GM18508 (cell line): ENCODE data around the gene ROMO1.
"Not testable (repeated sequence)": the region's sequence is repeated elsewhere in the genome, so short reads cannot be mapped to it uniquely, and the experiment has no call there.

Experiments
- ATAC-seq: cut with Tn5 transposase; IDR thresholded peaks from one replicate; pipeline ENCODE4 v1.9.1; 2021; ENCODE audit warnings: moderate number of reproducible peaks; ENCODE audit not compliant: insufficient read depth, unreplicated experiment

The ROMO1 gene

DNA sequence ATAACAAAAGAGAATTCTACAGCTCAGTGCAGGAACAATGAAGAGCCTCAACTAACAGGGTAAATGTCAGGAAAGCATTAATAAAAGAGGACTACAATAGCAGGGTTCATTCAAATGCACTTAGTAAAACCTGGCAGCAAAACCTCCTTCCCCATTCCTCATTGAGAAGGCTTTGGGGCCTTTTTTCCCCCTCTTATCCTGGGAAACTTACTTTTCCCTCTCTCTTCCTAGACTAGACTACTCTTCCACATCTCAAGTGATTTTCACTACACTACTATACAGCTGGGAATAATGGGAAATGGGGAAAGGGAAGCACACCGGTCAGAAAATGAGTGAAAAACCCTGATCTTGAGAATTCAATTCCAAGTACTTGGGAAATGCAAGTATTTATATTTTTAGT is 10.1 kb downstream of the ROMO1 start:
- ATAC-seq, result no peak

DNA sequence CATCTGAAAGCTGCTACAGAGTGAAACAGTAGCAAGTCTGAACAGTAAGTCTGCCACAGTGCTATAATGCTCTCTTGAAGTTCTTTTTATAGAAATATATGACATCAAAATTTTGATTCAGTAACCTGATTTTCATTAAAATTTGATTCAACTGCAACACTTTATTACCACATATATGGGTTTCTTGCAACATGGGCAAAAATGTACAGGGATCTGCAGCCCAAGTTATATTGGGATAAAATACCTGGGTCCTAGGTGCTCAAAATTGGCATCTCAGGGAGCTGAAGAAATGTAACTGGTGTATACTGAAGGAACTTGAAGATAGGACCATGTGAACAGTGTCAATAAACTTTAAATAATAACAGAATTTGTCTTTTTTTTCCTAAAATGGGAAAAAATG is 10.8 kb downstream of the ROMO1 start:
- no peak for ATAC-seq

DNA sequence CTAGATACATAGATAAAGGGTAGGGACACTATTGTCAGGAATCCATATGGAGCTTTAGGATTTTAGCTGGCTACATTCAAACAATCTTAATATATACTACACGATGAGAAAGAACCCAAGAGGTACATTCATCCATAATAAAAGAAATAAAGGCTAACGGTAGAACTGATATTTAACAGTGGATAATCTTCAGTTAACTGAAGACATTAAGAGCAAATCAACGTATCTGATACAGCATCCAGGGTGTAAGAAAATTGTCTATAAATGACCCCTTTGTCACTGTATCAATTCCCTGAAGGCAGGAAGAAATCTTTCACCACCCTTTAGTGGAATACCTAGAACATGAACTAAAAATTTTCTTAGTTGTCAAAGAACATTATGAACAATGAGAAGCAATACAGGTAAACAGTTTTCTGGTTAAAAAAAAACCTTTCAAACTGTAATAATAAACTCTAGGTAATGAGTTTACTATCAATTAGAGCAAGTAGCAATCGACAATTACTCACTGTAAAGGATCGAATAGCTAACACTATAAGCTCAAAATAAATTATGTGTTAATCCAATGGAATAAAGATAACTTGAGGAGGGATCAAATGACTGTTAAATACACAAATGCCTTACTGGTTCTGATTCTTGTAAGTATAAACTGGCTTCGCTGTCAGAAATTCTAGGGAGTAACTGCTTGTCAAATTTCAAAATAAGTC is 11.8 kb downstream of the ROMO1 start:
- no peak for ATAC-seq

DNA sequence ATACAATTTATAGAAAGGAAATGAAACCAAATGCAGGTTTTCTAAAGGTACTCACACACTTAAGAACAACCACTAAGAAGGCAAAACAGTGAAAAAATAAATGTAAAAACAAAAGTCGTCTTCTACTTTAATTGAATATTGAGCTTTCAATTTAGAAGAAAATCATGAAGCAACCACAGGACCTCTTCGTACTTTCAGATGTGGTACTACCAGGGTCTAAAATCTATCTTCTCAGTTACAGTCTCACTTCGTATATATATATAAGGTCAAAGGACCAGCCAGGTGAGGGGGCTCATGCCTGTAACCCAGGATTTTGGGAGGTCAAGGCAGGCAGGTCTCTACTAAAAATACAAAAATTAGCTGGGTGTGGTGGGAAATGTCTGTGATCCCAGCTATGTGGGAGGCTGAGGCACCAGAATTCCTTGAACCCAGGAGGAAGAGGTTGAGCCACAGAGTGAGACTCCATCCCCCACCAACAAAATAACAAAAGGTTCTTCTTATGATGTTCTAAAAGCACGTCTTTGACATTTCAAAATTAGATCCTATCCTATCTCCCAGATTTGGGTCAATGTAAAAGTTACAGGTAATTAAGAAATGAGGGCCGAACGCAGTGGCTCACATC is 12.5 kb downstream of the ROMO1 start:
- no peak for ATAC-seq

DNA sequence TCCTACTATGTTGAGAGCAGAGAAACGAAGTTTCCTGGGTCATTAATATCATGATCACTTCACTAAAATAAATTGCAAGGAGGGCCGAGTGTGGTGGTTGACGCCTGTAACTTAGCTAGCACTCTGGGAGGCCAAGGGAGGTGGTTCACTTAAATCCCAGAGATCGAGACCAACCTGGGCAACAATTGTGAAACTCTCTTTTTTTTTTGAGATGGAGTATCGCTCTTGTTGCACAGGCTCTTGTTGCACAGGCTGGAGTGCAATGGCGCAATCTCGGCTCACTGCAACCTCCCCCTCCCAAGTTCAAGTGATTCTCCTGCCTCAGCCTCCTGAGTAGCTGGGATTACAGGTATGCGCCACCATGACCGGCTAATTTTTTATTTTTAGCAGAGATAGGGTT is 13.9 kb downstream of the ROMO1 start:
- ATAC-seq, result not testable (repeated sequence)

DNA sequence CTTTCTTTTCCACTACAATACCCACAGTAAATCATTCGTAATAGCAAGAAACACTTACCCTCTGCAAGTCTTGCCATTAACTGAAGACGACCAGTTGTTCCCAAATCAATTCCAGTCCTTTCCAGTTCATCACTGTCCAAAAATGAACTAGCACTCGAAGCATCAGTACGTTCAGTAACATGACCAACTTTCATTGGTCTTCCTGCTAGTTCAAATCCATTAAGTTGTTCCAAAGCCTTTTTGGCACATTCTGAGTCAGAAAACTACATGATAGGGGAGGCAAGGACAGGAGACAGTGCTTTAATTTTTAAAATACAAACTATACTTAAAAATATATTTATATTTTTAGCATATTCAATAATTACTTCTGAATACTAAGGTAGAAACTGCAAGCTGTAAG is 14.9 kb downstream of the ROMO1 start:
- ATAC-seq, result no peak

DNA sequence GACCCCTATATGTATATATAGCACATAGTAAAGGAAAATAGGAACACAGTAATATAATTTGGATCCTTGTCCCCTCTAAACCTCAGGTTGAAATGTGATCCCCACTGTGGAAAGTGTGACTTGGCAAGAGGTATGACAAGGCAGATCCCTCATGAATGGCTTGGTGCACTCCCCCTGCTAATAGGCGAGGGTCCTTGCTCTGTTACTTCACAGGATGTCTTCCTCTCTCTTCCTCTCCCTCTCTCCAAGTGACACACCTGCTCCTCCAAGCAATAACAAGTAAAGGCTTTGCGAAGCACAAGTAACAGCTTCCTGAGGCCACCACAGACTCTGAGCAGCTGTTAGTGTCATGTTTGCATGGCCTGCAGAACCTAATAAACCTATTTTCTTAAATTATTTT is 16.4 kb downstream of the ROMO1 start:
- no peak for ATAC-seq

DNA sequence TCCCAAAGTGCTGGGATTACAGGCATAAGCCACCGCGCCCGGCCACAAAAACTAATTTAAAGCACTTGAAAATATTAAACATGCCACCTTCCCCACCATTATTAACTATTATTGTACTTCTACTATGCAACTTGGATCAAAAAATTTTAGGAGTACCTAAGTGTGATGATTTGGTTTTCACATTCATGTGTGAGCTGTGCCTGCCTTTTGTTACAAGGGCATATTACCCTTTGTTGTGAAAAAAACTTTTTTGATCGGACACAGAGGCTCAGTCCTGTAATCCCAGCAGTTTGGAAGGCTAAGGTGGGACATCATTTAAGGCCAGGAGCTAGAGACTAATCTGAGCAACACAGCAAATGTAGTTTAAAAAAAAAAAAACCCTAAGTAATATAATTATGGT is 17.1 kb downstream of the ROMO1 start:
- ATAC-seq, result no peak

DNA sequence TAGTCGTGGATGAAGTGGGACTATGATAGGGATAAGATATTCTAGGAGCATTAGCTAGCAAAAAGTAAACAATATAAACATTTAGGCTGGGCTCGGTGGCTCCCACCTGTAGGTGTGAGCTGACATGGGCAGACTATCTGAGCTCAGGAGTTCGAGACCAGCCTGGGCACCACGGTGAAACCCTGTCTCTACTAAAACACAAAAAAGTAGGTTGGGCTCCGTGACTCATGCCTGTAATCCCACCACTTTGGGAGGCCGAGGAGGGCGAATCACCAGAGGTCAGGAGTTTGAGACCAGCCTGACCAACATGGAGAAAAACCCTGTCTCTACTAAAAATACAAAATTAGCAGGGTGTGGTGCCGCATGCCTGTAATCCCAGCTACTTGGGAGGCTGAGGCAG is 19.1 kb downstream of the ROMO1 start:
- not testable (repeated sequence) for ATAC-seq

DNA sequence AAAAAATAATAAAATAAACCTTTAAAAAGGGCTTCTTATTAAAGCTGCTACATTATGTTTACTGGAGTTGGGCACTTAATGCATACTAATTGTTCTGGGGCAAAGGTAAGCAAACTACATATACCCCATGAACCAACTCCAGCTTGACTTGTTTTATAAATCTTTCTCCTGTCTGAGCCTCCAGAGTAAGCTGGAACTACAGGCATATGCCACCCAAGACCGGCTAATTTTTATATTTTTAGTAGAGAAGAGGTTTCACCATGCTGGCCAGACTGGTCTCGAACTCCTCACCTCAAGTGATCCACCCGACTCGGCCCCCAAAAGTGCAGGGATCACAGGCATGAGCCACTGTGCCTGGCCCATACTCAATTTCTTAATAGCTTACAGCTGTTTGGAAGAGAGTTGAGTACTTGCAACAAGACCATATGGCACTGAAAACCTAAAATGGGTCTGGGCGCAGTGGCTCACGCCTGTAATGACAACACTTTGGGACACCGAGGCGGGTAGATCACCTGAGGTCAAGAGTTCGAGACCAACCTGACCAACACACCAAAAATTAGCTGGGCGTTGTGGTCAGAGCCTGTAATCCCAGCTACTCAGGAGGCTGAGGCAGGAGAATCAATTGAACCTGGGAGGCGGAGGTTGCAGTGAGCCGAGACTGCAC is 19.9 kb downstream of the ROMO1 start:
- ATAC-seq, result no peak

DNA sequence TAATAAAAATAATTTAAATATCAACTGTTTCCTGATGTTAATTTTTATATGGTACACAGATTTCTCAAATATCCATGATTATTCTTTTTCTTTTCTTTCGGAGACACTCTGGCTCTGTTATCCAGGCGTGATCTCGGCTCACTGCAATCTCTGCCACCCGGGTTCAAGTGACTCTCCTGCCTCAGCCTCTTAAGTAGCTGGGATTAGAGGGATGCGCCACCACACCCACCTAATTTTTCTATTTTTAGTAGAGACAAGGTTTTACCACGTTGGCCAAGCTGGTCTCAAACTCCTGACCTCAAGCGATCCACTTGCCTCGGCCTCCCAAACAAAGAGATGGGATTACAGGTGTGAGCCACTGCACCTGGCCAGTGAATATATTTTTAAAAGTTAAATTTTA is 20.5 kb downstream of the ROMO1 start:
- ATAC-seq, result no peak

DNA sequence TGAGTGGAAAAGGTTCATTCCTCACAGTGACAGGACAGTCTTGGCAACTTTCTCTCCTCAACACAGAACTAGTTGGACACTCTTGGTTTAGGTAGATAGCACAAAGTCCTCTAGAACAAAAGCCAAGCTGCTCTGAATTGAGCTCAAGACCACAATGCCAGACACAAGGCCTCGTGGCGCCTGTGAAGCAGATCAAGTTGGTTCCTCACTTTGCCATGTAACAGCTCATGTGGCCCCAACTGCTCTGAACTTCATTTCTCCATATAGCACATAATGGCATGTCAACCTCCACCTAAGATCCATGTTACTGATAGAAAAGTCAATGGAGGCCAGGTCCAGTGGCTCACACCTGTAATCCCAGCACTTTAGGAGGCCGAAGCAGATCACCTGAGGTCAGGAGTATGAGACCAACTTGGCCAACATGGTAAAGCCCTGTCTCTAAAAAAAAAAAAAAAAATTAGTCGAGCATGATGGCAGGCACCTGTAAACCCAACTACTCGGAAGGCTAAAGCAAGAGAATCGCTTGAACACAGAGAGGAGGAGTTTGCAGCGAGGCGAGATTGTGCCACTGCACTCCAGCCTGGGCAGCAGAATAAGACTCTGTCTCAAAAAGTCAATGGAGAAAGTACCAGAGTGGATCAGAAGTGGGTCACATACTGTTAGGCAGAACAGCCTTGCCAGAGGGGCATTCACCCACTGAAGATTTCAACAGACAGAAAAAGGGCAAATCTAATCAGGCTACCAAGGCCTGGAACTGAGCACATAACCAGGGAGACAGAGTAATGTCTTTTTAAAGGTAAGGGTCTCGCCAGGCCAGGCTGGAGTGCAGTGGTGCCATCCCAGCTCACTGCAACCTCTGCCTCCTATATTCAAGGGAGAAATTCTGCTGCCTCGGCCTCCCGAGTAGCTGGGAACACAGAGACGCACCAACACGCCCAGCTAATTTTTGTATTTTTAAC is 21.2 kb downstream of the ROMO1 start:
- no peak for ATAC-seq

DNA sequence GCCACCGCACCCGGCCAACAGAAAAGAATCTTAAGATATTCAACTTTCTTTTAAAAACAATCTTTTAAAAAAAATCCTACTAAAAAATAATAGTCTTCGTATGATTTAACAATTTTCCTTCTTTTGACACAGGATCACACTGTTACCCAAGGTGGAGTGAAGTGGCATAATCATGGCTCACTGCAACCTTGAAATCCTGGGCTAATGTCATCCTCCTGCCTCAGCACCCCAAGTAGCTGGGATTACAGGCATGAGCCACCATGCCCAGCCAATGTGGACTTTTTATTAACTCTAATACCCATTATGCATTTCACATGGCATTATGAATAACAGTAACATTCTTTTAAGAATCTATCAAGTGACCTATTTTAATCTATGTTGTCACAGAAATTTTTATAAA is 22.0 kb downstream of the ROMO1 start:
- ATAC-seq, result no peak

DNA sequence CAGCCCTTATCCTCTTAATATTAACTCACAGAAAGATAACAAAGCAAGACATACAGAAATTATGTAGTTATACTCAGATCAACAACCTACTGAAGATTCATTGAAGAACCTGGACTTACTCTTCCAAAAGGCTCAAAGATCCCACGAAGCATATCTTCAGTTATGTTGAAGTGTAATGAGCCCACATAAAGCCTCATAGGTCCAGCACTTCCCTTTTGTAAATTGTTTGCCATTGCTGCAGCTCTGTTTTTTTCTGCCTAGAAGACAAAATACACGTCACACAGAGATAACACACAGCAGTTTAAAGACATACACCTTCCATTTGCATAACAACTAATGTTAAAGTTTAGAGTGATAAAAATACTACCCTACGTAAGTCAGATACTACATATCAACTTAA is 22.4 kb downstream of the ROMO1 start:
- no peak for ATAC-seq

DNA sequence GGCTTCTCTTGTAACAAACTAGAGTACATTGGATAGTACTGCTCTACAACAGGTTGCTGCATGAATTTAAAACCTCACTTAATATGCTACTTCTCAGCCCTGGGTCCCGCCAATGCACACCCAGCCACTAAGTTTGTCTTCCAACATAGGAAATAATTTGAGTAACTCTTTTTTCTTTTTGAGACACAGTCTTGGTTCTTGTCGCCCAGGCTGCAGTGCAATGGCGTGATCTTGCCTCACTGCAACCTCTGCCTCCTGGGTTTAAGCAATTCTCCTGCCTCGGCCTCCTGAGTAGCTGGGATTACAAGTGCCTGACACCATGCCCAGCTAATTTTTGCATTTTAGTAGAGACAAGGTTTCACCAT is 24.1 kb downstream of the ROMO1 start:
- not testable (repeated sequence) for ATAC-seq

DNA sequence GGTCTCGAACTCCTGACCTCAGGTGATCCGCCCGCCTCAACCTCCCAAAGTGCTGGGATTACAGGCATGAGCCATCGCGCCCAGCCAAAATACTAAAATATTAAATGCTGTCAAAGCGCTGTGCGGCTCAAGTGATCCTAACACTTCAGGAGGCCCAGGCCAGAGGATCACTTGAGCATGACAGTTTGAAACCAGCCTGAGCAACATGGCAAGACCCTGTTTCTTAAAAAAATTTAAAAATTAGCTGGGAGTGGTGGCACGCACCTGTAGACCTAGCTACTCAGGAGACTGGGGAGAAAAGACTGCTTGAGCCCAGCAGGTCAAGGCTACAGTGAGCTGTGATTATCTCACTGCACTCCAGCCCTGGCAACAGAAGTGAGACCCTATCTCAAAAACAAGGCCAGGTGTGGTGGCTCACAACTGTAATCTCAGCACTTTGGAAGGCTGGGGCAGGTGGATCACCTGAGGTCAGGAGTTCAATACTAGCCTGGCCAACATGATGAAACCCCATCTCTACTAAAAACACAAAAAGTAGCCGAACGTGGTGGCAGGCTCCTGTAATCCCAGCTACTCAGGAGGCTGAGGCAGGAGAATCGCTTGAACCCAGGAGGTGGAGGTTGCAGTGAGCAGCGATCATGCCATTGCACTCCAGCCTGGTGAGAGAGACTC is 24.6 kb downstream of the ROMO1 start:
- ATAC-seq, result not testable (repeated sequence)

DNA sequence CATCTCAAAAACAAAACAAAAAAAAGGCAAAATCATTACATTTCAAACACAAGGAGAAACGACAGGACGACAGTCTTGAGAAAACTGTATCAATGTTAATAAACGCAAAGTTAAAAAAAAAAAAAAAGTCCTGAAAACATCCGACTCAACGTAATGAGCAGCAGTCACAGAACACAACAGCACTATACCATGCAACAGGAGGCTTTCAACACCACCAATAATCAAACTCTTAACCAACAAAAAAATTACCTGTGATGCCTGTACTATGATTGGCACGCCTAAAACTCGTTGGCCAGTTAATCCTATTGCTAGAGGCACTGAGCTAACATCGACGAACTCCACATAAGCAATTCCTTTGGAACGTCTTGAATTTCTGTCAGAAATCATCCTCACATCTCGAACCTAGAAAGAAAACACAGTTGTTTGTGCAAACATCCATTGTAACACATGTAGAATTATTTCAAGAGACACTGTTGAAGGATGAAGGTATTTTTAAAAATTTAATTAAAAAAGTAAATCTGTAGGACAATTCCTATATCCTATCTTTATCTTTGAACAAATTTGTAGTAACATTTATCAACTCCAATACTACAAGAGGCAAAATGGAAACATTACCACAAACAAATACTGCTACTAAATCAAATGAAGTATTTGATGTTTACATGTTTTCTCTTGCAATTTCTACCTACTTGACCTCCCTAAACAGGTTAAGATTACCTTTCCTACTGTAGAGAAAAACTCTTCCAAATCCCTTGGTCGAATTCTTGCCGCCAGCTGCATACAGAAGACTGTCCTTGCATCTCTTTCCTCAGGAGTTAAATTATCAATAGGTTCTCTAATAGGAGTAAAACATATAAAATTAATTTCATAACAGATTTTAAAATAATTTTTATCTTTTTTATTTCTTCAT is 25.4 kb downstream of the ROMO1 start:
- ATAC-seq, result no peak

DNA sequence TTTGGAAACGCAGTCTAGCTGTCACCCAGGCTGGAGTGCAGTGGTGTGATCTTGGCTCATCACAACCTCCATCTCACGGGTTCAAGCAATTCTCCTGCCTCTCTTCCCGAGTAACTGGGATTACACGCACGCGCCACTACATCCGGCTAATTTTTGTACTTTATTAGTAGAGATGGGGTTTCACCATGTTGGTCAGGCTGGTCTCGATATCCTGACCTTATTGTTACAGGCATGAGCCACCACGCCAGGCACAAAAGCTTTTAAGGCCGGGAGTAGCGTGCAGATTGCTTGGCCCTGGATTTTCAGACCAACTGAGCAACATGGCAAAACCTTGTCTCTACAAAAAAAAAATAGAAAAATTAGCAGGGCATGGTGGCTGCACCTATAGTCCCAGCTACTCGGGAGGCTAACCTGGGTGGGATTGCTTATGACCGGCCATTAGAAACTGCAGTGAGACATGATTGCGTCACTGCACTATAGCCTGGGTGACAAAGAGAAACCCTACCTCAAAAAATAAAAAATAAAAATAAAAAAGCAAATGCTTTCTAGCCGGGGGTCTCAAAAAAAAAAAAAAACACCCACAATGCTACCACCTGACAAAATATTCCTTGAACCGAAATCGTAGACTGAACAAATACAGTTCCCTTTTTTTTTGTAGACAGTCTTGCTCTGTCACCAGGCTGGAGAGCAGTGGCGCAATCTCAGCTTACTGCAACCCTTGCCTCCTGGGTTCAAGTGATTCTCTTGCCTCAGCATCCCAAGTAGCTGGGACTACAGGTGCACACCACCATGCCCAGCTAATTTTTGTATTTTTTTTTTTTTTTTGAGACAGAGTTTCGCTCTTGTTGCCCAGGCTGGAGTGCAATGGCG is 27.9 kb downstream of the ROMO1 start:
- ATAC-seq, result no peak
